Neural cell (in vitro differentiated cells): ENCODE measurements around the gene PDHX. TPM values are rescaled to one million over a fixed set of nuclear protein-coding genes. Genes with fewer than 3 reads are reported as not detected.

Experiments used
- H2AFZ ChIP-seq: fragments of 200-600, 300-800 bp; sonication (generic), shearing (Covaris generic); 2 replicates; pipeline ENCODE4 v1.6.0; 2014; ENCODE audit warnings: low read depth, mild to moderate bottlenecking, antibody characterized with exemption, low read length, moderate library complexity
- H3F3A ChIP-seq: fragments of 200-600 bp; shearing (Covaris generic); 2 replicates; pipeline ENCODE4 v1.6.1; 2016; ENCODE audit warnings: mild to moderate bottlenecking, moderate library complexity, mixed read lengths, antibody characterized with exemption, low read length; ENCODE audit not compliant: insufficient read depth, poor library complexity, severe bottlenecking
- H3K27ac ChIP-seq: fragments of 200-600, 300-800 bp; sonication (generic), shearing (Covaris generic); 2 replicates; pipeline ENCODE4 v1.5.1; 2014; ENCODE audit warnings: mild to moderate bottlenecking, low read length, moderate library complexity
- H3K27me3 ChIP-seq: fragments of 300-800, 200-600 bp; sonication (generic), shearing (Covaris generic); 2 replicates; pipeline ENCODE4 v1.6.0; 2014; ENCODE audit warnings: mild to moderate bottlenecking, low read depth, low read length, moderate library complexity; ENCODE audit not compliant: insufficient read depth
- H3K36me3 ChIP-seq: fragments of 300-800, 200-600 bp; sonication (generic), shearing (Covaris generic); 2 replicates; pipeline ENCODE4 v1.5.1; 2014; ENCODE audit warnings: mild to moderate bottlenecking, antibody characterized with exemption, low read length, moderate library complexity; ENCODE audit not compliant: insufficient read depth
- H3K4me2 ChIP-seq: fragments of 300-800, 200-600 bp; sonication (generic), shearing (Covaris generic); 2 replicates; pipeline ENCODE4 v1.6.0; 2014; ENCODE audit warnings: mild to moderate bottlenecking, low read length
- H3K4me3 ChIP-seq: fragments of 300-800, 200-600 bp; sonication (generic), shearing (Covaris generic); 2 replicates; pipeline ENCODE4 v1.5.1; 2014; ENCODE audit warnings: mild to moderate bottlenecking, low read length, moderate library complexity
- H3K79me2 ChIP-seq: fragments of 200-600 bp; shearing (Covaris generic); replicated peaks from 2 replicates; pipeline ENCODE4 v1.6.0; 2014; ENCODE audit warnings: mild to moderate bottlenecking, low read length, moderate library complexity; ENCODE audit not compliant: insufficient read depth
- H3K9ac ChIP-seq: fragments of 300-800, 200-600 bp; sonication (generic), shearing (Covaris generic); 2 replicates; pipeline ENCODE4 v1.6.1; 2016; ENCODE audit warnings: mild to moderate bottlenecking, low read length, mixed read lengths
- H3K9me2 ChIP-seq: fragments of 200-600 bp; shearing (Covaris generic); 2 replicates; pipeline ENCODE4 v1.6.1; 2016; ENCODE audit warnings: mild to moderate bottlenecking, low read length, mixed read lengths; ENCODE audit not compliant: insufficient read depth
- H3K9me3 ChIP-seq: fragments of 200-600, 300-800 bp; sonication (generic), shearing (Covaris generic); 2 replicates; pipeline ENCODE4 v1.6.1; 2016; ENCODE audit warnings: mild to moderate bottlenecking, mixed run types, low read length, moderate library complexity, mixed read lengths
- H4K20me1 ChIP-seq: fragments of 200-600 bp; shearing (Covaris generic); 2 replicates; pipeline ENCODE4 v1.6.1; 2016; ENCODE audit warnings: mild to moderate bottlenecking, mixed run types; ENCODE audit not compliant: insufficient read depth
- EP300 ChIP-seq: fragments of 450-650 bp; conservative IDR thresholded peaks from 2 replicates; pipeline ENCODE4 v1.6.1; 2014; ENCODE audit warnings: antibody characterized with exemption, mild to moderate bottlenecking, moderate library complexity; ENCODE audit not compliant: poor library complexity, severe bottlenecking
- EZH2 ChIP-seq: fragments of 200-600, 300-800 bp; shearing (Covaris generic), sonication (generic); IDR thresholded peaks from 2 replicates; pipeline ENCODE4 v1.6.1; 2014; ENCODE audit warnings: antibody characterized with exemption, low read length, borderline replicate concordance, mild to moderate bottlenecking; ENCODE audit not compliant: insufficient read depth, poor library complexity, severe bottlenecking
- MXI1 ChIP-seq: fragments of 450-650 bp; conservative IDR thresholded peaks from 2 replicates; pipeline ENCODE4 v1.6.1; 2014; ENCODE audit warnings: antibody characterized with exemption, mild to moderate bottlenecking; ENCODE audit not compliant: poor library complexity, severe bottlenecking
- POLR2AphosphoS5 ChIP-seq: IDR thresholded peaks from 2 replicates; pipeline ENCODE4 v1.6.1; 2012
- RAD21 ChIP-seq: fragments of 450-650 bp; conservative IDR thresholded peaks from 2 replicates; pipeline ENCODE4 v1.6.1; 2014; ENCODE audit warnings: antibody characterized with exemption, mild to moderate bottlenecking, moderate library complexity
- SMC3 ChIP-seq: fragments of 450-650 bp; conservative IDR thresholded peaks from 2 replicates; pipeline ENCODE4 v1.6.1; 2014; ENCODE audit warnings: antibody characterized with exemption, mild to moderate bottlenecking, moderate library complexity; ENCODE audit not compliant: poor library complexity
- TAF1 ChIP-seq: IDR thresholded peaks from 2 replicates; pipeline ENCODE4 v1.6.1; 2012; ENCODE audit warnings: low read depth
- polyA plus RNA-seq: library from polyadenylated mRNA; depleted of rRNA; stranded (reverse); fragments of >200 nt; gene quantifications from 2 replicates; pipeline ENCODE4 v1.2.3, GENCODE V29; 2014
- TF ChIP-seq, protein P1 (sequence below): fragments of 450-650 bp; IDR thresholded peaks from 2 replicates; pipeline ENCODE4 v1.5.1; 2014; ENCODE audit warnings: antibody characterized with exemption, mild to moderate bottlenecking, moderate library complexity; ENCODE audit not compliant: poor library complexity, severe bottlenecking
- TF ChIP-seq, protein P2 (sequence below): IDR thresholded peaks from 2 replicates; pipeline ENCODE4 v1.6.1; 2012; ENCODE audit warnings: borderline replicate concordance

Gene PDHX
- polyA plus RNA-seq, 1 donor from 2014 or later, result 59.8 TPM

DNA sequence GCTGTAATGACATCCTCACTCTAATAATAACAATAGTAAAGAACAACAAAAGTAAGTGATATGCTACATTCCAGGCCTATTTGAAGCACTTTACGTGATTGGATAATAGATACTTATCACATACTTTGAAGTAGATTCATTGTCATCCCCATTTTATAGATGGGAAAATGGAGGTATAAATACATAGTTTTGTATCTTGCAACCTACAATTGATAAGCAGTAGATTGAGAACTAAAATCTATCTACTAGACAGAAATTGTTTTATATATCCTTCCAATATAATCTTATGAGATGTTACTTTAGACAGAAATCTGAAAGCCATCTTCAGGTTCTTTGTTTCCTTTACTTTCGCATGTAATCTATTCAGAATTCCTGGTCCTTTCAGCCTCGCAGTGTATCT, 118.0 kb downstream of the PDHX start:
- Histone ChIP-seq H2AFZ (no peak overlapping the region), H4K20me1 (no peaks in the 10 kb centered on the region), H3K4me3 (no peak overlapping the region), H3F3A (no peaks in the 10 kb centered on the region), H3K27ac (no peak overlapping the region), H3K36me3 (no peaks in the 10 kb centered on the region), H3K9me3 (no peaks in the 10 kb centered on the region), H3K9ac (no peak overlapping the region), H3K27me3 (no peaks in the 10 kb centered on the region), H3K79me2 (no peaks in the 10 kb centered on the region), H3K9me2 (no peaks in the 10 kb centered on the region), H3K4me2 (no peak overlapping the region)
- no peak for TF ChIP-seq RAD21
- TF ChIP-seq, protein P1, sequence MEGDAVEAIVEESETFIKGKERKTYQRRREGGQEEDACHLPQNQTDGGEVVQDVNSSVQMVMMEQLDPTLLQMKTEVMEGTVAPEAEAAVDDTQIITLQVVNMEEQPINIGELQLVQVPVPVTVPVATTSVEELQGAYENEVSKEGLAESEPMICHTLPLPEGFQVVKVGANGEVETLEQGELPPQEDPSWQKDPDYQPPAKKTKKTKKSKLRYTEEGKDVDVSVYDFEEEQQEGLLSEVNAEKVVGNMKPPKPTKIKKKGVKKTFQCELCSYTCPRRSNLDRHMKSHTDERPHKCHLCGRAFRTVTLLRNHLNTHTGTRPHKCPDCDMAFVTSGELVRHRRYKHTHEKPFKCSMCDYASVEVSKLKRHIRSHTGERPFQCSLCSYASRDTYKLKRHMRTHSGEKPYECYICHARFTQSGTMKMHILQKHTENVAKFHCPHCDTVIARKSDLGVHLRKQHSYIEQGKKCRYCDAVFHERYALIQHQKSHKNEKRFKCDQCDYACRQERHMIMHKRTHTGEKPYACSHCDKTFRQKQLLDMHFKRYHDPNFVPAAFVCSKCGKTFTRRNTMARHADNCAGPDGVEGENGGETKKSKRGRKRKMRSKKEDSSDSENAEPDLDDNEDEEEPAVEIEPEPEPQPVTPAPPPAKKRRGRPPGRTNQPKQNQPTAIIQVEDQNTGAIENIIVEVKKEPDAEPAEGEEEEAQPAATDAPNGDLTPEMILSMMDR, result no peak
- TF ChIP-seq MXI1, result no peak
- TF ChIP-seq, protein P2, sequence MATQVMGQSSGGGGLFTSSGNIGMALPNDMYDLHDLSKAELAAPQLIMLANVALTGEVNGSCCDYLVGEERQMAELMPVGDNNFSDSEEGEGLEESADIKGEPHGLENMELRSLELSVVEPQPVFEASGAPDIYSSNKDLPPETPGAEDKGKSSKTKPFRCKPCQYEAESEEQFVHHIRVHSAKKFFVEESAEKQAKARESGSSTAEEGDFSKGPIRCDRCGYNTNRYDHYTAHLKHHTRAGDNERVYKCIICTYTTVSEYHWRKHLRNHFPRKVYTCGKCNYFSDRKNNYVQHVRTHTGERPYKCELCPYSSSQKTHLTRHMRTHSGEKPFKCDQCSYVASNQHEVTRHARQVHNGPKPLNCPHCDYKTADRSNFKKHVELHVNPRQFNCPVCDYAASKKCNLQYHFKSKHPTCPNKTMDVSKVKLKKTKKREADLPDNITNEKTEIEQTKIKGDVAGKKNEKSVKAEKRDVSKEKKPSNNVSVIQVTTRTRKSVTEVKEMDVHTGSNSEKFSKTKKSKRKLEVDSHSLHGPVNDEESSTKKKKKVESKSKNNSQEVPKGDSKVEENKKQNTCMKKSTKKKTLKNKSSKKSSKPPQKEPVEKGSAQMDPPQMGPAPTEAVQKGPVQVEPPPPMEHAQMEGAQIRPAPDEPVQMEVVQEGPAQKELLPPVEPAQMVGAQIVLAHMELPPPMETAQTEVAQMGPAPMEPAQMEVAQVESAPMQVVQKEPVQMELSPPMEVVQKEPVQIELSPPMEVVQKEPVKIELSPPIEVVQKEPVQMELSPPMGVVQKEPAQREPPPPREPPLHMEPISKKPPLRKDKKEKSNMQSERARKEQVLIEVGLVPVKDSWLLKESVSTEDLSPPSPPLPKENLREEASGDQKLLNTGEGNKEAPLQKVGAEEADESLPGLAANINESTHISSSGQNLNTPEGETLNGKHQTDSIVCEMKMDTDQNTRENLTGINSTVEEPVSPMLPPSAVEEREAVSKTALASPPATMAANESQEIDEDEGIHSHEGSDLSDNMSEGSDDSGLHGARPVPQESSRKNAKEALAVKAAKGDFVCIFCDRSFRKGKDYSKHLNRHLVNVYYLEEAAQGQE, result no peak
- no peak for TF ChIP-seq POLR2AphosphoS5
- TF ChIP-seq EZH2, result no peak
- no peak for TF ChIP-seq TAF1
- TF ChIP-seq EP300, result no peak
- no peak for TF ChIP-seq SMC3

DNA sequence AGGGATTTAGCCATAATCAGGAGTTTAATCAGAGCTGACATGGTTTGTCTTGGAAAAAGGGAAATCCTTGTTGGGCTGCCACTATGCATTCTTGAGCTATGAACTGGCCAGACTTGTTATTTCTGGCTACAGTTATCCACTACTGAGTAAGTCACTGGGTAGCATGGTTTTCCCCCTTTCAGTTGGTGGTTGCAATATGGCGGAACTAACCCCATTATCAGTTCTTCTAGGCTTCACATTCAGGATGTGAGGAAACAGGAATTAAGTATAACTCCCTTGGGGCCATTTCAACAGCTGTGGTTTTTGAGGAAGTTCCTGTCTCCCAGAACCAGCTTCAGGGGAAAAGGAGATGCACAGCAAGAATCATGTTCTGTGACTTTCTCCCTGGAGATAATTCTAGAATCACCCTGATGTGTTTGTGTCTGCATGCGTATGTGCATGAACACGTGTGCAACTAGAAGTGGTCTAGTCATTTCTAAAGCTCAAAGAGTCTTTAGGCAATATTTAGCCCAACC, 119.5 kb downstream of the PDHX start:
- Histone ChIP-seq H3F3A (no peaks in the 10 kb centered on the region), H3K36me3 (no peaks in the 10 kb centered on the region), H3K9me3 (no peaks in the 10 kb centered on the region), H3K79me2 (no peaks in the 10 kb centered on the region), H3K27me3 (no peaks in the 10 kb centered on the region), H3K4me2 (no peak overlapping the region), H3K9me2 (no peaks in the 10 kb centered on the region), H4K20me1 (no peaks in the 10 kb centered on the region), H3K9ac (no peak overlapping the region), H3K4me3 (no peak overlapping the region), H3K27ac (no peak overlapping the region), H2AFZ (no peak overlapping the region)
- TF ChIP-seq, protein P2, result no peak
- TF ChIP-seq SMC3 (no peak), RAD21 (no peak), MXI1 (no peak), POLR2AphosphoS5 (no peak), EZH2 (no peak), EP300 (no peak), TAF1 (no peak)
- TF ChIP-seq, protein P1, result no peak
